NCI-H526 (cell line): ENCODE data around the gene DGKQ.
"Not testable (repeated sequence)": the region's sequence is repeated elsewhere in the genome, so short reads cannot be mapped to it uniquely, and the experiment has no call there.

ENCODE experiments used
- DNase-seq, 2 experiments: peaks; one replicate each; lab custom pipeline; 2025; lab: John Stamatoyannopoulos, UW

The DGKQ gene

DNA sequence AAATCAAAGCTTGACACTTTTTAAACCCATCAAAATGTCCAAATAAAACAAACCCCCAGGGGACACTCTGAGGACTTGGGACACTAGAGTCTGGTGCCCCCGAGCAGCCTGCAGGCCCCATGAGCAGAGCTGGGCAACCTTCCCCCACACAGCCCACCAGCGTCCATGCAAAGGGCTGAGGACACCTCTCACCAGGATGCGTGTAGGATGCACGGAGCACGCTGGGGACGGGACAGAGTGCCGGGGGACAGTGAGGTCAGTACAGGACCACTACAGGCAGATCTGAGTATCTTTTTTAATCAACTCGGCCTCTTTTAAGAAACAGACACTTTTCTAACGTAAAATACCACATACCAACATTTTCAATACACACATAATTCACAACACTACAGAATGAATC is 48.2 kb downstream of the DGKQ start:
- no peak for DNase-seq

DNA sequence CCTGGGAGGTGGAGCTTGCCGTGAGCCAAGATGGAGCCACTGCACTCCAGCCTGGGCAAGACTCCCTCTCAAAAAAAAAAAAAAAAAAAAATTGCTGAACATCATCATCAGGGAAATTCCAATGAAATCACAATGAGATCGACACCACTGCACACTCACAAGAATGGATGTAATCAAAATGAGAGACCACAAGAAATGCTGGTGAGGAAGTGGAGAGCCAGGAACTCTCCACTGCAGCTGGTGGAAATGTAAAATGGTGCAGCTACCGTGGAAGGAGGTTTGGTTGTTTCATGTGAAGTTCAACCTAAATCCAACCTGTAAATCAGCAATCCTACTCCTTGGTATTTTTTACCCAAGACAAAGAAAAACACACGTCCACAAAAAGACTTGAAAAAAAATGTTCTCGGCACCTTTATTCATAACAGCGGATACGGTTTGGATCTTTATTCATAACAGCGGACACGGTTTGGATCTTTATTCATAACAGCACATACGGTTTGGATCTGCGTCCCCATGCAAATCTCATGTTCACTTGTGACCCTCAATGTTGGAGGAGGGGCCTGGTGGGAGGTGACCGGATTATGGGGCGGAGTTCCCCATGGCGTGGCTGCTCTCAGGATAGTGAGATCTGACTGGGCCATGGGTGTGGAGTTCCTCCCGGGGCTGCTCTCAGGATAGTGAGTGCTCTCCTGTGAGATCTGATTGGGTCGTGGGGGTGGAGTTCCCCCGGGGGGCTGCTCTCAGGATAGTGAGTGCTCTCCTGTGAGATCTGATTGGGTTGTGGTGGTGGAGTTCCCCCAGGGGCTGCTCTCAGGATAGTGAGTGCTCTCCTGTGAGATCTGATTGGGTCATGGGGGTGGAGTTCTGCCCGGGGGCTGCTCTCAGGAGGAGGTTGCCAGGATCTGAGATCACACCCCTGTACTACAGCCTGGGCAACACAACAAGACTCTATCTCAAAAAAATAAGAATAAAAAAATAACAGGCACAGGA is 49.0 kb downstream of the DGKQ start:
- DNase-seq = peak; percentile 92 to 93

DNA sequence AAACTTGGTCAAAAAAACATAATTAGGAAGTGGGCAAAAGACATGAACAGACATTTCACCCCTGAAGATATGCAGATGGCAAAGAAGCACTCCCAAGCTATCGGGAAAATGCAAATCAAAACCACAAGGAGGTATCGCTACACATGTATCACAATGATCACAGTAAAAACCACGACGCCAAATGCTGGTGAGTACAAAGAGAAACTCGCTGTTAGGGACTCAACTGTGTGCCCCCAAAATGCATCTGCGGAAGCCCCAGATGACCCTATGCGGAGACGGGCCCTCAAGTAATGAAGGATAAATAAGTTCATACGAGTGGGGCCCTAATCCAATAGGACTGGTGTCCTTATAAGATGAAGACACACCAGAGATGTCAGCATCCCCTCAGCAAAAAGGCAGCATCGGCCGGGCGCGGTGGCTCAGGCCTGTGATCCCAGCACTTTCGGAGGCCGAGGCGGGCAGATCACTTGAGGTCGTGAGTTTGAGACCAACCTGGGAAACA is 51.5 kb downstream of the DGKQ start:
- peak; percentile 39 to 63 for DNase-seq

DNA sequence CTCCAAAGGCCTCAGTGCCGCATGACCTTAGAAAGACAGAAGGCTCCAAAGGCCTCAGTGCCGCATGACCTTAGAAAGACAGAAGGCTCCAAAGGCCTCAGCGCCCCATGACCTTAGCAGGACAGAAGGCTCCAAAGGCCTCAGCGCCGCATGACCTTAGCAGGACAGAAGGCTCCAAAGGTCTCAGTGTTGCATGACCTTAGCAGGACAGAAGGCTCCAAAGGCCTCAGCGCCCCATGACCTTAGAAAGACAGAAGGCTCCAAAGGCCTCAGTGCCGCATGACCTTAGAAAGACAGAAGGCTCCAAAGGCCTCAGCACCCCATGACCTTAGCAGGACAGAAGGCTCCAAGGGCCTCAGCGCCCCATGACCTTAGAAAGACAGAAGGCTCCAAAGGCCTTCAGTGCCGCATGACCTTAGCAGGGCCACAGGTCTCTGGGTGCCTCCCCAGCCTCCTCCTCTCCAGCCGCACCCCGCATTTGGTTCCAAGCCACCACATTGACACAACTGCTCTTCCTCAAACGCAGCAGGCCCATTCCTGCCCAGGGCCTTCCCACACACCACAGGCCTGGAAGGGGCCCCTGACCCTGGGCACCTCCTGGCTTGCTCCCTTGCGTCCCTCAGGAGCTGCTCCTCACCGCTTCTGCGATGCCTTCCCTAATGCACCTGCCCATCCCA is 54.2 kb downstream of the DGKQ start:
- DNase-seq = not testable (repeated sequence)

DNA sequence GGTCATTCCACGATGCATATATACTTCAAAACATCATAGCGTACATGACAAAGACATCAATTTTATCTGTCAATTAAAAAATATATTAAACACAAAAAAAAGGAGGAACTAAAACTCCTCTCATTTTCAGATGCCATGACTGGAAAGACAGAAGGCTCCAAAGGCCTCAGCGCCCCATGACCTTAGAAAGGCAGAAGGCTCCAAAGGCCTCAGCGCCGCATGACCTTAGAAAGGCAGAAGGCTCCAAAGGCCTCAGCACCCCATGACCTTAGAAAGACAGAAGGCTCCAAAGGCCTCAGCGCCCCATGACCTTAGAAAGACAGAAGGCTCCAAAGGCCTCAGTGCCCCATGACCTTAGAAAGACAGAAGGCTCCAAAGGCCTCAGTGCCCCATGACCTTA is 54.8 kb downstream of the DGKQ start:
- DNase-seq = not testable (repeated sequence)

DNA sequence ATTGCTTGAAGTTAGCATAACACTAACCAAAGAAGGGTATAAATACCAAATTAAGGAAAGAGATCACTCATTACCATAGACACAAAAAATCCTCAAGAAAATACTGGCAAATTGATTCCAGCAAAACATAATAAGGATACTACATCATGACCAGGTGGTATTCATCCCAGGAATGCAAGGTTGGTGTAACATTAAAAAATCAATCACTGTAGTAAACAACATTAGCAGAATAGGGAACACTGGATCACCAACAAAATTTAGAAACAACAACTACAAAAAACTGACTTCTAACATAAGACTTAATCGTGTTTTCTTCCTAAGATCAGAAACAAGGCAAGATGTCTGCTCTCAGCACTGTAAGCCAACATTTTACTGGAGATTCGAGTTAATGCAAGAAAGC is 55.4 kb downstream of the DGKQ start:
- DNase-seq = no peak

DNA sequence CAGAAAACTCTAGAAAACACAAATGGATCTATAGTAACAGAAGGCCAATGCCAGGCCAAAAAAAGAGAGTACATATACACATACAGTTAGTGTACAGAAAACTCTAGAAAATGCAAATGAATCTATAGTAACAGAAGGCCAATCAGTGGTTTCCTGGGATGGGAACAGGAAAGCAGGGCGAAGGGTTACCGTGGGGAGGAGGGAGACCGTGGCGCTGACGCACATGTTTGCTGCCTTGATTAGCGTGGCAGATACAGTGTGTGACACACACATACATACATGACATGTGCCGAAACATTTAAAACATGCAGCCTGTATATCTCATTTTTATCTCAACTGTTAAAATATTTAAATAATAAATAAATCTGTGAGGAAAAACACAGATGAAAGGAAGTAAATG is 55.9 kb downstream of the DGKQ start:
- no peak for DNase-seq

DNA sequence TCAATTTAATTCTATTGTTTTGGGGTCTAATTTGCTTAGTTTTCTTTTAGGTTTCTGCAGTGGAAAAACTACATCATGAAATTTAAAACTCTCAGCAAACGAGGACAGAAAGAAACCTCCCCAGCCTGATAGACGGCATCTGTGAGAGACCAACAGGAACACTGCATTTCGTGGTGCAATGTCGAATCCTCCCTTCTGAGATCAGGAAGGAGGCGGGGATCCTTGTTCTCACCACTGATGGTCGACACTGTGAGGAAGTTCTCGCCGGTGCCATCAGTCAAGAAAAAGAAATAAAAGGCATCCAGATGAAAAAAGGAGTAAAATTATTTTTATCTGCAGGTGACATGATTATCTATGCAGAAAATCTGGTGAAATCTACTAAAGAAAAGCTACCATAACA is 57.8 kb downstream of the DGKQ start:
- DNase-seq = no peak

DNA sequence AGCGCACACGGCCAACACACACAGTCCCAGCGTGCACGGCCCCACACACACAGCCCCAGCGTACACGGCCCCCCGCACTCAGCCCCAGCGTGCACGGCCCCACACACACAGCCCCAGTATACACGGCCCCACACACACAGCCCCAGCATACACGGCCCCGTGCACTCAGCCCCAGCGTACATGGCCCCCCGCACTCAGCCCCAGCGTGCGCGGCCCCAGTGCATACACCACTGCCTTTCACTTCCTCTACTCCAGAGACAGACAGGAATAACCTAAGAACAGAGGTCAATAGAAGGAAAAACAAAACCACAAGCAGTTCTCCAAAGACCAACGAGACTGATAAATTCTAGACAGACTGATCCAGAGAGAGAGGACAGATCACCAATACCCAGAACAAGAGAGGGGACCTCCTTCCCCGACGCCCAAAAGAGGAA is 58.3 kb downstream of the DGKQ start:
- DNase-seq = no peak

DNA sequence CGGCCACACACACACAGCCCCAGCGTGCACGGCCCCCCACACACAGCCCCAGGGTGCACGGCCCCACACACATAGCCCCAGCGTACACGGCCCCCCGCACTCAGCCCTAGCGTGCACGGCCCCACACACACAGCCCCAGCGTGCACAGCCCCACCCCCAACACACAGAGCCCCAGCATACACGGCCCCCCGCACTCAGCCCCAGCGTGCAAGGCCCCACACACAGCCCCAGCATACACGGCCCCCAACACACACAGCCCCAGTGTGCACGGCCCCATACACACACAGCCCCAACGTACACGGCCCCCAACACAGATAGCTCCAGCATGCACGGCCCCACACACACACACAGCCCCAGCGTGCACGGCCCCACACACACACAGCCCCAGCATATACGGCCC is 58.8 kb downstream of the DGKQ start:
- no peak for DNase-seq

DNA sequence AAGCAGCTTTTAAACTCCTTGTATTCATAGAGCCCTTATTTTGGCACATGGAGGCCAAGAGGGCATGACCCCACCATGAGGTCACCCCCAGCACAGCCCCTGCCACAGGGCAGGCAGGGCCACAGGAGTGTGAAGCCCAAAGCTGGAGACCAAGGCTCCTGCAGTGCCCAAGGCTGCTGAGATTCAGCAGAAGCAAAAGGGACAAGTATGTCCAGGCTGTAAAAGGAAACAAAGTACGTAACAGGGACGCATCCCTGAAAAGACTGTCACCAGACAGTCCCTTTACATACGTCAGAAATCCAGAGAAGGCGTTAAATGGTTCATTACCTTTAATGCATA is 60.1 kb downstream of the DGKQ start:
- no peak for DNase-seq

DNA sequence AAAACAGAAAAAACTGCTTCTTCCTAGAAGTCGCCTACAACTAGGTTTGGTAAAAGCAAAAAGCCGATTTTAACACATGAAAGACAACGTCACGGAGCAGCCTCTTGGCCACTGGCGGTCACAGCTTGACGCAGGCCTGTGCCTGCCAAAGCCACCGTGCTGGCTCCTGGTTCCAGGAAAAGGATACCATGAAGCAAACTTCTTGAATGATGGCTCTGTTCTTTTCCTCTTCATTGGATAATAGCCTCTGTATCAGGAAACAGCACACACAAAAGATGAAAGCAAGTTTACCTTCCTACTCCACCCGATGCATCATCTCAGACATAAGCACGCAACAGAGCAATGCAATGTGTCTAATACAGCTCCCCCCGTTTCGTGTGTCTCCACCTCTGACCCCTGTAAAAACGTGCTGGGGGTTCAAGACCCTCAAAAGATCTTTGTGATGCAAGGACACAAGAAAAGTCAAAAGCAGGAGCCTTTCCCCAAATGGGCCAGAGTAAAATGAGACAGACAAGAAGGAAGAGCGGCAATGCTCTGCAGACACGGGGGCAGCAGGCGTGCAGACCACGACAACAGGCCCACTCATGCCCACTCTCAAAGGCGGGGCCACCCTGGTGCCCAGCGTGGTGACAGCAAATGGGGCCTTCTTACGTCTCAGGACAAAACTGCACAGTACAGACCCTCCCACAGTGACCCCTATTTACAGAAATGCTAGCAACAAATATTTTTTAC is 60.7 kb downstream of the DGKQ start:
- DNase-seq = no peak

DNA sequence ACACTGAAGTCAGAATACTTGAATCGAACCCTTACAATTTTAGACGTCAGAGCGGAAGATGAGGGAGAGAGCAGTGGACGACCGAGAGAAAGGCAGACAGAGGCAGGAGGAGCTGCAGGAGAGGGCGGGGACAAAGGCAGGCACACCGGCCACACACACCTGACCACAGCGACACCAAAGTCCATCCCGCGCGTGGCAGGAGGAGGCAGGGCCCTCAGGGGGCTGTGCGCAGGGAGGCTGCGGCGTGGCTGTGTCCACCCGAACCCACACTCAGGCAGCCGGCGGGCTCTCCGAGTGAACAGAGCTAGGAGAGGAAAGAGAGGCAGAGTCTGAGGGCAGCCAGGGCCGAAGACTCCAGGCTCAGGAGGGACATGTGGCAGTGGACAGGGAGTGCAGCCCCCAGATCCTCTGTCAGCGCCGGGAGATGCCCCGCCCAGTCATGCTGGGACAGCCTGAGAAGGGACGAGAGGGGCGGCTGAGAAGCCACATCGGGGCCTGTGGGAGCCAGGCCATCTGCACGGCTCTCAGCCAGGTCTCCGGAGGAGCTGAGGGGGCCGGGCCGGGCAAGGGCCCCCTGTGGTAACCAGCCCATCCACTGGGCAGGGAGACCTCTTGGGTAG is 61.4 kb downstream of the DGKQ start:
- DNase-seq = no peak

DNA sequence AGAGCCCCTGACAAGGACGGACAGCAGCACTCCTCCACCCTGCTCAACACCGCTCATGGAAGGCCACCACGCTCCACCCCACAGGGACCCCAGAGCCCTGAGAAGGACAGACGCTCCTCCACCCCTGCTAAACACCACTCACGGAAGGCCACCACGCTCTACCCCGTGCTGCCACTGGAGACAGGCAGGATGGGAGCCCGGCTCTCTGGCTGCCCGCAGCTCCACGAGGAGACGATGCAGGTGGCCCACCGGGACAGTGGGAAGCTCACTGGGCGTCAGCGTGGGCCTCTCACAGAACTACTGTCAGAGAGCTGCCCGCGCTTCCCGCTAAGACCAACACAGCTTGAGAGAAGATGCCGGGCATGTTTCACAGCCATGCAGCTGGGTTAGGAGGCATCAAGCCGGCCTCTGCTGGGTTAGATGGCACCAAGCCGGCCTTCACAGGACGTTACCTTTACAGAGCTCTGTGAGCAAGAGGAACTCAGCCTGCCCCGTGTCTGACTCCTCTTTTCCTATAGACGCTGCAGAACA is 62.1 kb downstream of the DGKQ start:
- no peak for DNase-seq

DNA sequence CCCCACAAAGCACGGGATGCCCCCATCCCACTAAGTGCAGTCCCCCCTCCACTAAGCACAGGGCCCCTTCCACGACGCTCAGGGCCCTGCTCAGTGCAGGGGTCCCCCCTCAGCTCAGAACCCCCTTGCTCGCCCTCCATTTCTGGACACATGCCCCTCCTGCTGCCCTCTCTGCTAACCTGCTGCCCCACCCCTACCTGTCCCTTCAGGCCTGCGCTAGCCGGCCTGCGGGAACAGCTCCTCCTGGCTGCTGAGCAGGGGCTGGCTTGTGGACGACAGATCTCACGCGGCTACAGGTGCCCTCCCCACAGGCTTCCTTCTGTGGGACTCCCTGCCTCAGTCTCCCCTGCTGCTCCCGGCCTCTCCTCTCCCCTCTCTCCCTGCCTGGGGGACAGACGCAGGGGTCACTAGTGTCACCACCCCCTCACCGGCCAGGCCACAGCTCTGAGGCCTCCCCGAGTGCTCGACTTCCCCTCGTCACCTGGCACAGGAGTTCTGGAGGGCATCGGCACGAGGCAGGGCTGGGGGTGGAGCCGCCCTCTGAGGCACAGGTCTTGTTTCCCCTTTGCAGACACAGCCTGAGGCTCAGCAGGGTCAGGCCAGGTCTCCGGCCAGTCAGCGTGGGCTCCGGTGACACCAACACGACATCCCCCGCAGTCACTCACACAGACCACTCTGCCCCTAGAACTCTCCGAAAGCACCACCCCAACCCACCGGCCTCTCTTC is 62.8 kb downstream of the DGKQ start:
- no peak for DNase-seq

DNA sequence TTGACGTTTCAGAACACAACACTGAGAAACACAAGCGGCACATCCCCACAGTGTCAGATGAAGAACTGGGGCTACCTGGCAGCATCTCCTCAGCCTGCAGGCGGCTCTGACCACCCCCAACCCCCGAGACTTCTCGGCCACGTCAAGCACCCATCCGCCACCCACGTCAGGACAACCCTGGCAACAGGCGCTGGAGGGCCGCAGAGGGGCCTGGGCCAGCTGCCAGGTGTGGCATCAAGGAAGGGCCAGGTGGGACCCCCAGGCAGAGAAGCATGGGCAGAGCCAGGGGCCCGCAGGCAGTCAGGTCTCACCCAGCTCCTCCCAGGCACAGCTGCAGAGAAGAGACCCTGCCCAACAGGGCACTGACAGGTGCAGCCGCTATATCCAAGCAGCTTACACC is 63.5 kb downstream of the DGKQ start:
- no peak for DNase-seq

DNA sequence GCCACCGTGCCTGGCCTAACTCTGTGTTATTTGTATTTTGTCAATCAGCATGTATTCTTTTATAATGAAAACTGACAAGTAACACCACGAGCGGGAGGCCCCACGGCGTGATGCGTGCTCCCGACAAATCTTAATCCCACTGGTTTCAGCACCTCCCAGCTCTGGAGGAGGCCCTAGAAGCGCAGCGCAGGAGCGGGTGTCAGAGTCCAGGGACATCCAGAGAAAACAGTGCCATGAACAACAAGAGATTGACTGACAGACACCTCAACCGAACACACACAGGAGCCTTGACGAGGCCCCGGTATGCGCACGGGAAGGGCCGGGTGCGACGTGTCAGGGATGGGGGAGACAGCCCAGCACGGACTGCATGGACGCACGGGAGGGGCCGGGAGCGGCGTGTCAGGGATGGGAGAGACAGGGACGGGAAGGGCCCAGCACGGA is 64.2 kb downstream of the DGKQ start:
- DNase-seq = no peak
